Activated naive CD8-positive, alpha-beta T cell treated with anti-CD3 and anti-CD28 coated beads for 36 hours (primary cell): Measurements from ENCODE around the gene ANGEL2. TPM values are rescaled to one million over a fixed set of nuclear protein-coding genes. Genes with fewer than 3 reads are reported as not detected.

ENCODE experiments used
- total RNA-seq, 2 experiments: library from RNA; stranded (reverse); gene quantifications; one replicate each; pipeline ENCODE4 v1.2.3, GENCODE V29; 2021

ANGEL2 gene
- total RNA-seq, 2 experiments from 2014 or later: 41.6 to 42.3 TPM

Other genes with a start within 250 kb of the ANGEL2 start
- gene NSL1, start 224.1 kb downstream of the ANGEL2 start, total RNA-seq: 10 to 100 TPM; 35.7 to 36.7 TPM
- gene TATDN3, start 224.0 kb downstream of the ANGEL2 start, total RNA-seq: 10 to 100 TPM; 15.2 to 18.9 TPM
- not detected for gene SPATA45, start 168.2 kb downstream of the ANGEL2 start, total RNA-seq
- gene FLVCR1, start 157.6 kb downstream of the ANGEL2 start, total RNA-seq: 10 to 100 TPM in 1 of 2 experiments, 1 to 10 TPM in 1; 9.6 to 14.1 TPM
- under 1 TPM; 0.21 to 0.22 TPM for gene VASH2, start 65.3 kb downstream of the ANGEL2 start, total RNA-seq
- gene RPS6KC1, start 35.4 kb upstream of the ANGEL2 start, total RNA-seq: 1 to 10 TPM; 5.3 to 6.0 TPM